SK-N-MC (cell line): ENCODE results near the gene NOSTRIN.
"Not testable (repeated sequence)": the region's sequence is repeated elsewhere in the genome, so short reads cannot be mapped to it uniquely, and the experiment has no call there.

Experiments
- DNase-seq: peaks from one replicate; pipeline ENCODE4 v3.0.0-alpha.2; 2011; ENCODE audit warnings: low read depth, low spot score
- H3K27ac ChIP-seq: fragments of 200-600 bp; sonication (generic); 2 replicates; pipeline ENCODE4 v1.5.1; 2016; ENCODE audit warnings: mixed run types
- H3K36me3 ChIP-seq: fragments of 200-600 bp; sonication (generic); 2 replicates; pipeline ENCODE4 v1.6.1; 2017; ENCODE audit warnings: antibody characterized with exemption, low read length, mixed read lengths; ENCODE audit not compliant: insufficient read depth
- H3K4me3 ChIP-seq: fragments of 200-600 bp; sonication (generic); 2 replicates; pipeline ENCODE4 v1.5.1; 2016
- H3K9ac ChIP-seq: fragments of 200-600 bp; sonication (generic); 2 replicates; pipeline ENCODE4 v1.8.0; 2017; ENCODE audit warnings: mixed run types, mixed read lengths; ENCODE audit not compliant: insufficient read length
- H3K9me3 ChIP-seq: fragments of 200-600 bp; sonication (generic); 2 replicates; pipeline ENCODE4 v1.6.1; 2017; ENCODE audit warnings: low read depth, mild to moderate bottlenecking, antibody characterized with exemption, low read length, moderate library complexity, mixed read lengths
- EZH2 ChIP-seq: fragments of 200-600 bp; sonication (generic); IDR thresholded peaks from one replicate; pipeline ENCODE4 v1.6.1; 2017; ENCODE audit warnings: antibody characterized with exemption
- FOXP2 ChIP-seq: optimal IDR thresholded peaks from 2 replicates; pipeline ENCODE3; 2011; ENCODE audit warnings: mild to moderate bottlenecking, moderate library complexity; ENCODE audit not compliant: insufficient read depth; ENCODE audit errors: extremely low read length, control extremely low read depth
- POLR2AphosphoS5 ChIP-seq: IDR thresholded peaks from 2 replicates; pipeline ENCODE4 v1.6.1; 2012; ENCODE audit warnings: mild to moderate bottlenecking, low read depth, low read length, borderline replicate concordance

Gene NOSTRIN

GRCh38 chr2:168784993-168785392 lies 17.4 kb upstream of the NOSTRIN start:
- Histone ChIP-seq H3K4me3 (no peak overlapping the region), H3K9ac (no peak overlapping the region), H3K36me3 (no peaks in the 10 kb centered on the region), H3K9me3 (no peaks in the 10 kb centered on the region), H3K27ac (no peak overlapping the region)
- no peak for TF ChIP-seq EZH2
- no peak for TF ChIP-seq POLR2AphosphoS5
- no peak for TF ChIP-seq FOXP2
- DNase-seq: no peak

DNA sequence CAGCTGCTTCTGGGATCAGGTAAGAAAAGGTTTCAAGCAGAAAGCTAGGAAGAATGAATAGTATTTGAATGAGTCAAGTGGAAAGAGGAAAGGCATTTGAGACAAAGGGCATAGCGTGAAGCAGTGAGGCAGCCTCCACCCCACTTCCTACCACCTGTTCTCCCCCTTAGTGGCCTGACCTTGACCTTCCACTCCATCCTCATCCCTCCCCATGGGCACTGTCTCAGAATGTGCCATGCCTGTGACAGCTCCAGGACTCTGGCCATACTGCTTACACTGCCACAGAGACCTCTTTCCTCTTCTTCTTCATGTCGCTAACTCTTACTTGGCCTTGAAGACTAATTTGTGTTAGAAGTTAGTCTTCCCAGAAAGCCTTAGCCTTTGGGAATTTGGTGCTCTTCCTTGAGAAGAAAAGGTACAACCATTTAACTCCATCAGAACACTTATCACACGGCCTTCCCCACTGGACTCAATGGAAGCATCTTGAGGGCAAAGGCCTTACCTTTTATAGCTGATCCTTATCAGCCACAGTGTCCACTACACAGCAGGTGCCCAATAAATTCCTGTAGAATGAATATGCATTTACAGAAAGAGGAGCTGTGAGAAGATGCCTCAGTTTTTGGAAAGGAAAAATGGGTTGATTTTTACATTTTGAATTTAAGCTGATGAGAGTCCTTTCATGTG lies 15.2 kb upstream of the NOSTRIN start:
- H3K27ac ChIP-seq: no peak overlapping the region
- no peak for TF ChIP-seq POLR2AphosphoS5
- TF ChIP-seq FOXP2: no peak
- no peak for TF ChIP-seq EZH2
- no peak for DNase-seq
- H3K9me3 ChIP-seq: no peaks in the 10 kb centered on the region
- H3K4me3 ChIP-seq: no peak overlapping the region
- no peak overlapping the region for H3K9ac ChIP-seq
- no peaks in the 10 kb centered on the region for H3K36me3 ChIP-seq

DNA sequence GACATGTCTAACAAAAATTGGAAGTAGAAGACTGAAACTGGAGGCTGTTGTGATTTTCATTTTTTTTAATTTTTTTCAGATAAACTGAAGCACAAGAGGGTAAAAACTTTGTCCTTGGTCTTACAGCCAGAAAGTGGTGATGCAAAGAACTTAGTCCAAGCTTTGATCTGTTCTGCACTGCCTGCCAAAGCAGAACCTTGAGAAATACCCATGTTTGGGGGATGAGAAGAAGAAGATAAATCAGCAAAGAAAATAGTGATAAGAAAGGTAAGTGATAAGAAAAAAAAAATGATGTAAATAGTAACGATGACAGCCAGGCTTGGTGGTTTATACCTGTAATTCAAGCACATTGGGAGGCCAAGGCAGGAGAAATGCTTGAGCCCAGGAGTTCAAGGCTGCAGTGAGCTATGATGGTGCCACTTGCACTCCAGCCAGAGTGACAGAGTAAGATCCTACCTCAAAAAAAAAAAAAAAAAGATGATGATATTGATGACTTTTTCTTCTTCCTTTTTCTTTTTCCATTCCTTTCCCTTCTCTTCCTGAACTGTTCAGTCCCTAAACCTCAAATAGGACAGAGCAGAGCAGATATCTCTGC lies 14.6 kb upstream of the NOSTRIN start:
- Histone ChIP-seq H3K36me3 (no peaks in the 10 kb centered on the region), H3K4me3 (no peak overlapping the region), H3K27ac (no peak overlapping the region), H3K9ac (no peak overlapping the region), H3K9me3 (no peaks in the 10 kb centered on the region)
- no peak for TF ChIP-seq EZH2
- no peak for TF ChIP-seq FOXP2
- TF ChIP-seq POLR2AphosphoS5: no peak
- DNase-seq: no peak

- H3K9ac ChIP-seq: no peak overlapping the region
- no peak overlapping the region for H3K27ac ChIP-seq
- H3K9me3 ChIP-seq: no peaks in the 10 kb centered on the region
- no peaks in the 10 kb centered on the region for H3K36me3 ChIP-seq
- no peak for TF ChIP-seq POLR2AphosphoS5
- no peak for TF ChIP-seq EZH2
- no peak for TF ChIP-seq FOXP2
- DNase-seq: no peak
- H3K4me3 ChIP-seq: no peak overlapping the region
These were observed 12.7 kb upstream of the NOSTRIN start for GRCh38 chr2:168789776-168790175.

DNA sequence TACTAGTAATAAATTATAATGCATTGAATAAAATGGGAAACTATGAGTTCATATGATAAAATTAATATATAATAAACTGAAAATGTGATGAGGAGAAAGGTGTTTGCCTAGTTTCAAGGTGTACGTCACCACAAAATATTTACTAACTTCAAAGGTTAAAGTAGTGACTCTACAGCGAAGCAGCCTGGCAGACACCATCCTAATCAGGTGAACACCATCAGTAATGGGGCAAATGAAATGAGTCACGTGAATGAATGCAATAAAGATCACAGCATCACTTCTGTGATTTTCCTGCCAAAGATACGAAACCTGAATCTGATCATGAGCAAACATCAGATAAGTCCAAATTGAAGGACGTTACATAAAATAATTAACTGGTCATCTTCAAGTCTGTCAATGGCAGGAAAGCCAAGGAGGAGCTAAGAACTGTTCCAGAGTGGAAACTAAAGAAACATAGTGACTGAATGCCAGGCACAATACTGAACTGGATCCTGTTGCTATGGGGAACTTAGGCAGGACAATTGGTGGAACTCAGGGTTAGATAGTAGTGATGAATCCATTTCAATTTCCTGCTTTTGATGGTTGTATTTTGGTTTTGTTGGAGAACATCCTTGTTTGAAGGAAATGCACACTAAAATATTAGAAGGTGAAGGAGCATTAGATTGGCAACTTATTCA lies 12.1 kb upstream of the NOSTRIN start:
- no peak overlapping the region for H3K4me3 ChIP-seq
- H3K36me3 ChIP-seq: no peaks in the 10 kb centered on the region
- H3K27ac ChIP-seq: no peak overlapping the region
- no peak for DNase-seq
- no peaks in the 10 kb centered on the region for H3K9me3 ChIP-seq
- no peak overlapping the region for H3K9ac ChIP-seq
- TF ChIP-seq EZH2 (no peak), FOXP2 (no peak), POLR2AphosphoS5 (no peak)

- H3K4me3 ChIP-seq, H3K9me3 ChIP-seq, H3K9ac ChIP-seq, H3K27ac ChIP-seq, H3K36me3 ChIP-seq, DNase-seq: not testable (repeated sequence)
These were observed 11.3 kb upstream of the NOSTRIN start for GRCh38 chr2:168791140-168791539.

DNA sequence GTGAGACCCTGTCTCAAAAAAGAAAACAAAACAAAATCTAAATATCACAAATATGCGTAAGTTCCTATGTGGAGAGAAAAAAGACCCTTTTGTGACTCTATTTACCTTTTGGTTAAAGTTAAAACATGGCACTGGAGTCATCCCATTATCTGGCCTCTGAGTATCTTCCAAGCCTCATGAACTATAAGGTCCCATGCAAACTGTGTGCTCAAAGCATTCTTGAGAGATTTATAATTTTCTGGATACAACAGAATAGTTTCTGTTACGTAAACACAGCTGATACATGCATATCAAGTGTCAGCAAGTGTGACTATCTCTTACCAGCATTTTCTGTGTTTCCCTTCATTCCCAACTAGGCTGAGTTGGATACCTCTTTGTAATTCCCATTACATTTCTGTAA lies 8.8 kb upstream of the NOSTRIN start:
- Histone ChIP-seq H3K27ac (no peak overlapping the region), H3K4me3 (no peak overlapping the region), H3K36me3 (no peaks in the 10 kb centered on the region), H3K9ac (no peak overlapping the region), H3K9me3 (no peaks in the 10 kb centered on the region)
- TF ChIP-seq FOXP2 (no peak), EZH2 (no peak), POLR2AphosphoS5 (no peak)
- DNase-seq: no peak

GRCh38 chr2:168794968-168795367 lies 7.5 kb upstream of the NOSTRIN start:
- H3K9me3 ChIP-seq: no peaks in the 10 kb centered on the region
- H3K9ac ChIP-seq: no peak overlapping the region
- H3K4me3 ChIP-seq: no peak overlapping the region
- no peak overlapping the region for H3K27ac ChIP-seq
- H3K36me3 ChIP-seq: no peaks in the 10 kb centered on the region
- no peak for DNase-seq
- TF ChIP-seq EZH2: no peak
- no peak for TF ChIP-seq POLR2AphosphoS5
- TF ChIP-seq FOXP2: no peak

GRCh38 chr2:168796090-168796577 lies 6.3 kb upstream of the NOSTRIN start:
- DNase-seq: no peak
- Histone ChIP-seq H3K9me3 (no peaks in the 10 kb centered on the region), H3K27ac (no peak overlapping the region), H3K4me3 (no peak overlapping the region), H3K9ac (no peak overlapping the region), H3K36me3 (no peaks in the 10 kb centered on the region)
- no peak for TF ChIP-seq POLR2AphosphoS5
- no peak for TF ChIP-seq EZH2
- TF ChIP-seq FOXP2: no peak
